Nephron (organoid): Measurements from ENCODE around the gene BTBD3.
A peak's percentile ranks its signal among the peaks of the same experiment; 100 is the strongest.

Experiments
- H3K27ac Mint-ChIP-seq, 3 experiments: 2 replicates each; pipeline ENCODE4 v1.8.0; 2020; ENCODE audit warnings: mixed read lengths in 3 of 3, mild to moderate bottlenecking in 2 of 3, moderate library complexity in 1 of 3
- H3K27me3 Mint-ChIP-seq: 2 replicates; pipeline ENCODE4 v1.8.0; 2021; ENCODE audit warnings: low read depth, mild to moderate bottlenecking, moderate library complexity, mixed read lengths
- H3K36me3 Mint-ChIP-seq: 2 replicates; pipeline ENCODE4 v1.8.0; 2020; ENCODE audit warnings: low read depth, mixed read lengths
- H3K4me1 Mint-ChIP-seq: 2 replicates; pipeline ENCODE4 v1.8.0; 2020; ENCODE audit warnings: mixed read lengths
- H3K4me3 Mint-ChIP-seq, 3 experiments: 2 replicates each; pipeline ENCODE4 v1.8.0; 2020; ENCODE audit warnings: mild to moderate bottlenecking in 3 of 3, mixed read lengths in 3 of 3, moderate library complexity in 2 of 3
- H3K9me3 Mint-ChIP-seq: 2 replicates; pipeline ENCODE4 v1.8.0; 2020; ENCODE audit warnings: mixed read lengths
- CTCF ChIP-seq, 3 experiments: fragments of 200-600 bp; sonication (generic); IDR thresholded peaks; one replicate each; pipeline ENCODE4 v1.5.0; 2021; ENCODE audit warnings: antibody characterized with exemption in 3 of 3; ENCODE audit not compliant: unreplicated experiment in 3 of 3

Gene BTBD3

GRCh38 chr20:11918981-11919380, 1.3 kb downstream of the BTBD3 start:
- peak overlapping the region; percentile 1 to 32 (median 32) for H3K27ac Mint-ChIP-seq
- H3K9me3 Mint-ChIP-seq, result no peaks in the 10 kb centered on the region
- H3K36me3 Mint-ChIP-seq, result peaks cover 38% of the 10 kb centered on the region
- H3K4me1 Mint-ChIP-seq, result peaks cover 39% of the 10 kb centered on the region
- TF ChIP-seq CTCF (IDR thresholded peaks at IDR 0.05; ENCODE audit: unreplicated experiment in 3 of 3), result no peak
- H3K4me3 Mint-ChIP-seq, result peak overlapping the region in 2 of 3 experiments; percentile 28 to 54
- H3K27me3 Mint-ChIP-seq, result no peaks in the 10 kb centered on the region

- Mint-ChIP-seq H3K36me3 (peaks cover 42% of the 10 kb centered on the region), H3K9me3 (no peaks in the 10 kb centered on the region), H3K4me3 (peak overlapping the region in 1 of 3 experiments; percentile 54), H3K27me3 (no peaks in the 10 kb centered on the region), H3K4me1 (peaks cover 39% of the 10 kb centered on the region), H3K27ac (peak overlapping the region; percentile 1 to 32 (median 32))
- TF ChIP-seq CTCF (IDR thresholded peaks at IDR 0.05; ENCODE audit: unreplicated experiment in 3 of 3), result no peak
These were observed 1.9 kb downstream of the BTBD3 start for GRCh38 chr20:11919581-11919980.

GRCh38 chr20:11920083-11920482, 2.4 kb downstream of the BTBD3 start:
- no peaks in the 10 kb centered on the region for H3K27me3 Mint-ChIP-seq
- H3K4me3 Mint-ChIP-seq, result peak overlapping the region in 1 of 3 experiments; percentile 54
- H3K9me3 Mint-ChIP-seq, result no peaks in the 10 kb centered on the region
- H3K36me3 Mint-ChIP-seq, result peaks cover 47% of the 10 kb centered on the region
- TF ChIP-seq CTCF (IDR thresholded peaks at IDR 0.05; ENCODE audit: unreplicated experiment in 3 of 3), result no peak
- H3K4me1 Mint-ChIP-seq, result peaks cover 39% of the 10 kb centered on the region
- no peak overlapping the region for H3K27ac Mint-ChIP-seq

- TF ChIP-seq CTCF (IDR thresholded peaks at IDR 0.05; ENCODE audit: unreplicated experiment in 3 of 3), result no peak
- no peaks in the 10 kb centered on the region for H3K9me3 Mint-ChIP-seq
- peaks cover 35% of the 10 kb centered on the region for H3K4me1 Mint-ChIP-seq
- H3K27ac Mint-ChIP-seq, result no peak overlapping the region
- no peak overlapping the region for H3K4me3 Mint-ChIP-seq
- peaks cover 51% of the 10 kb centered on the region for H3K36me3 Mint-ChIP-seq
- no peaks in the 10 kb centered on the region for H3K27me3 Mint-ChIP-seq
These were observed 3.6 kb downstream of the BTBD3 start for GRCh38 chr20:11921321-11921720.

- H3K4me1 Mint-ChIP-seq, result peaks cover 26% of the 10 kb centered on the region
- H3K9me3 Mint-ChIP-seq, result no peaks in the 10 kb centered on the region
- no peak overlapping the region for H3K27ac Mint-ChIP-seq
- H3K27me3 Mint-ChIP-seq, result no peaks in the 10 kb centered on the region
- peaks cover 61% of the 10 kb centered on the region for H3K36me3 Mint-ChIP-seq
- no peak for TF ChIP-seq CTCF (IDR thresholded peaks at IDR 0.05; ENCODE audit: unreplicated experiment in 3 of 3)
- no peak overlapping the region for H3K4me3 Mint-ChIP-seq
These were observed 4.9 kb downstream of the BTBD3 start for GRCh38 chr20:11922561-11922960.

GRCh38 chr20:11924923-11925322, 7.2 kb downstream of the BTBD3 start:
- Mint-ChIP-seq H3K9me3 (no peaks in the 10 kb centered on the region), H3K4me3 (no peak overlapping the region), H3K27ac (no peak overlapping the region), H3K27me3 (no peaks in the 10 kb centered on the region), H3K4me1 (peaks cover 3% of the 10 kb centered on the region), H3K36me3 (peaks cover 63% of the 10 kb centered on the region)
- no peak for TF ChIP-seq CTCF (IDR thresholded peaks at IDR 0.05; ENCODE audit: unreplicated experiment in 3 of 3)
